Measurements from ENCODE around the gene KPNA6.
"Not testable (repeated sequence)": the region's sequence is repeated elsewhere in the genome, so short reads cannot be mapped to it uniquely, and the experiment has no call there.

The KPNA6 gene

DNA sequence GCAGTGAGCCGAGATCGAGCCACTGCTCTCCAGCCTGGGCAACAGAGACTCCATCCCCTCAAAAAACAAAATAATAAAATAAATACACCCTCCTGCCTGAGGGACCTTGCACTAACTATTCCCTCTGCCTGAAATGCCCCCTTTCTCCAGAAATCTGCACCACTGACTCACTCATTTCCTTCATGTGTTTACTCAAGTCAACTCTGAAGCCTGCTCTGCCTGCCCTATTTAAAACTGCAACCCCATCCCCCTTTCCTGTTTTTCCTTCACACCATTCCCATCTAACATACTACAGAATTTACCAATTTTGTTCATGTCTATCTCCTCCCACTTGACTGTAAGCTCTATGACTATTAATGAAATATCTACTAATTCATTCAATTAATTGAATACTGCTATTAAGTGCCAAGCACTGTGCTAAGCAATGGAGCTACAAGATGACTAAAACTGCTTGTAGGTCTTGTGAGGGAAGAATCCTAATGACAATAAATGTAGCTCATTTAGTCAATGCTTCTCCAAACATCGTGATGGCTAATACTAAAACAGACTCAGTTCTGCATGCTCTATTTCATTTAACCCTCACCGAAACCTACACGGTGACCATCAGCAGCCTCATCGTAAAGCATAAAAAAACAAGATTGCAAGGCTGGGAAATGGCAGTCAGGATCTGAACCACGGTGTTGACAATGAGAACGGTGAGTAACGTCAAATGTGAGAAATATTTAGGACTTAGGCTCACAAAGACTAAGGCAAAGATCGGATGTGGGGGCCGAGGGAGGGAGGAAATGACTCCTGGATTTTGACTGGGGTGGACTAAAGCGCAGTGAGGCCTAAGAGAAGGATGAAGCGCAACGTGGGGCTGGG is 35.9 kb upstream of the KPNA6 start:
- peak; percentile 49 for DNase-seq (ENCODE audit: low read depth)
- TF ChIP-seq, protein P1, sequence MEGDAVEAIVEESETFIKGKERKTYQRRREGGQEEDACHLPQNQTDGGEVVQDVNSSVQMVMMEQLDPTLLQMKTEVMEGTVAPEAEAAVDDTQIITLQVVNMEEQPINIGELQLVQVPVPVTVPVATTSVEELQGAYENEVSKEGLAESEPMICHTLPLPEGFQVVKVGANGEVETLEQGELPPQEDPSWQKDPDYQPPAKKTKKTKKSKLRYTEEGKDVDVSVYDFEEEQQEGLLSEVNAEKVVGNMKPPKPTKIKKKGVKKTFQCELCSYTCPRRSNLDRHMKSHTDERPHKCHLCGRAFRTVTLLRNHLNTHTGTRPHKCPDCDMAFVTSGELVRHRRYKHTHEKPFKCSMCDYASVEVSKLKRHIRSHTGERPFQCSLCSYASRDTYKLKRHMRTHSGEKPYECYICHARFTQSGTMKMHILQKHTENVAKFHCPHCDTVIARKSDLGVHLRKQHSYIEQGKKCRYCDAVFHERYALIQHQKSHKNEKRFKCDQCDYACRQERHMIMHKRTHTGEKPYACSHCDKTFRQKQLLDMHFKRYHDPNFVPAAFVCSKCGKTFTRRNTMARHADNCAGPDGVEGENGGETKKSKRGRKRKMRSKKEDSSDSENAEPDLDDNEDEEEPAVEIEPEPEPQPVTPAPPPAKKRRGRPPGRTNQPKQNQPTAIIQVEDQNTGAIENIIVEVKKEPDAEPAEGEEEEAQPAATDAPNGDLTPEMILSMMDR (conservative IDR thresholded peaks at IDR 0.05; ENCODE audit: low read length): no peak
- peak overlapping the region; percentile 92 for H3K4me3 ChIP-seq (ENCODE audit: low read length)

DNA sequence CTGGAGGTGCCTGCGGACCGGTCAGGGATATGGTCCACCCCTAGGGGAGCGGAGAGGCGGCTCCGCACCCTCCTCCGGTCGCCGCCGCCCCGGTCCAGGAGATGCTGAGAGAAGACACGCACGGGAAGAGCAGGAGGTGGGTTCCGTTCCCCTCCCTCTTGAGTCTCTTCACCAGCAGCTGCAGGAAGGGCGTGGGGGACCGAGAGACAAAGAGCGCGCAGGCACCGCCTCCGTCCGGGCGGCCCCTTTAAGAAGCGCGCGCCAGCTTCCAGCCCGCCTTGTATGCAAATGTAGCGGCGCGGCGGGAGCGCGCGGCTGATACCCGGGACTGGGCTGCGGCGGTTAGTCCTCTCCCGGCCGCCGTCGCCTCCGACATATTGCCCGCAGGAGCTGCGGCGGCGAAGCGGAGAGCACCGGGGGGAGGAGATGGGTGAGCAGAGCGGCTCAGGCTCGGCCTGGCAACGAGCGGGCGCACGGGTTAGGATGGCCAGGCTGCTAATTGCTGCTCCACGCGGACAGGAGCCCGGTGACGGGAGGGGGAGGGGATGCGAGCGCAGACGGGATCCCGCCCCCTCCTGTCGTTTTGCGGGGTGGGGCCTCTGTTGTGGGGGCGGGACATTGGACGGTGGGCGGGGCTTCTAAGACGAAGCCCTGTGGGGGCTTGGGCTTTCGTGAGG is 35.1 kb upstream of the KPNA6 start, which contains the start of gene TMEM39B:
Gene TMEM39B (plus strand): TSS at position 318 of the 677 bp plus-strand sequence. CDS start 109 bp downstream, at position 427.
- peak; percentile 93 for DNase-seq (ENCODE audit: low read depth)
- TF ChIP-seq, protein P1 (conservative IDR thresholded peaks at IDR 0.05; ENCODE audit: low read length): peak; percentile 18; the same call in 1 of the 2 replicates
- peak within 1 kb of the TSS; percentile 92 for H3K4me3 ChIP-seq (ENCODE audit: low read length)

DNA sequence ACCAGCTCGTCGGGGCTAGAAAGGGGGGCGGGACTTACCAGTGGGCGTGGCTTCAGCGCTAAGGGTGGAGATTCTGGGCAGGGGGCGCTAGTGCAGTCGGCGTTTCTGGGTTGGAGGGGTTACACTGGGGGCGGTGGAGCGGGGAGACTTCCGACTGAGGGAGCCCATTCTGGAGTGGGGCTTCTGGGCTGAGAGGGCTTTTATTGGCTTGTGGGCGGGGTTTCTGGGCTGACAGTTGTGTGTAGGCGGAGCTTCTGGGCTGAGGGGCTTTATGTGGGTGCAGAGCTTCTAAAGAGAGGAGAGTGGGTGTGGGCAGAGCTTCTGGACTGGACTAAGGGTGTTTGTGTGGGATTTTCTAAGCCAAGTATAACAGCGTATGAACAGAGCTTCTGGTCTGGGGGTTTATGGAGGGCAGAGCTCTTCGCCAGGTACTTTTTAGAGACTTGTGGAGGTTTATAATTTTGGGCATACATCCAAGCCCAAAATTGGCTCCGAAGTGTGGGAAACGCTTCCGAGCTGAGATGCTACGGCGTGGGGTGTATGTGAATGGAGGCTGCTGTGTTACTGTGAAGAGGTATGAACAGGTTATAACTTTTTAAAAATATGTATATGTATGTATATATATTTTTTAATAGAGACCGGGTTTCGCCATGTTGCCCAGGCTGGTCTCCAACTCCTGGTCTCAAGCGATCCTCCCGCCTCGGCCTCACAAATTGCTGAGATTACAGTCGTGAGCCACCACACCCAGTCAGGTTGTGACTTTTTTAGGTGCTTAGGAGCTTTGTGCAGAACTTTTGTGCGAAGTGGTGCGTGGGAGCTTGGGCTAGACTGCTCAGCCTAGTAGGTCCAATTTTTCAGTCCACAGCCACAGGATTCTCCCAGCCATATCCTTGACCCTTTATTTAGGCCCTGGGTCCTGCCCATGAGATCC is 34.3 kb upstream of the KPNA6 start:
- peak overlapping the region; percentile 92 for H3K4me3 ChIP-seq (ENCODE audit: low read length)
- TF ChIP-seq, protein P1 (conservative IDR thresholded peaks at IDR 0.05; ENCODE audit: low read length): peak; percentile 32
- DNase-seq (ENCODE audit: low read depth): no peak

DNA sequence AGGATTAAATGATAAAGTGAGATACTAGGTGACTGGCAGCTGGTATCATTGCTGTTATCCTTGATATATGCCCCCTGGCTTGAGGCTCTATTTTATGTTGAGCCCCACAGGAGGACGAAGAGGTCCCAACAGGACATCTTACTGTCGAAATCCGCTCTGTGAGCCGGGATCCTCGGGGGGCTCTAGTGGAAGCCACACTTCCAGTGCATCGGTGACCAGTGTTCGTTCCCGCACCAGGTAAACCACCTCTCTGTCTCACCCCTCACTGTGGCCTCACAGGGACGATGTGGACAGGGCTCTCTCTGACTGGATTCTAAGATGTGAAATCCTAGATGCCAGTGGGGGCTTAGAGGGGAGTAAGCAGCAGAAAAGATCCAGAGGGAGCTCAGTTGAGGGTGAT is 33.0 kb upstream of the KPNA6 start:
- TF ChIP-seq, protein P1 (conservative IDR thresholded peaks at IDR 0.05; ENCODE audit: low read length): no peak
- DNase-seq (ENCODE audit: low read depth): no peak
- no peak overlapping the region for H3K4me3 ChIP-seq (ENCODE audit: low read length)

DNA sequence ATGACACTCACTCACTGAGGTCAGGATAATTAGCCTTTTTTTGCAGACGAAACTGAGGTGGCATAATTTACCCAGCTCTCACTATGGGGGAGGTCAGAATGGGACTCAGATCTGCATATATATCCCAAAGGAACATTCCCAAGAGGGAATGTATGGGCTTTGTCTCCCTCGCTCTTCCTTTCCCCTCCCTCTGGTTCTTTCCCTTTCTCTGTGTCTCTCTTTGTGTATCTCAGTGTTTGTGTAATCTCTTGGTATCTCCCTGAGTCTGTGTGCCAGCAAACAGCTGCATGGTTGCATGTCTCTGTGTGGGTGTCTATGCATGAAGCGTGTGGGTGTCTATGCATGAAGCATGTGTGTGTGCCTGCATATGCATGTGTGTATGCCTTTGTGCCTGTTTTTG is 30.4 kb upstream of the KPNA6 start:
- DNase-seq (ENCODE audit: low read depth): no peak
- TF ChIP-seq, protein P1 (conservative IDR thresholded peaks at IDR 0.05; ENCODE audit: low read length): no peak
- H3K4me3 ChIP-seq (ENCODE audit: low read length): no peak overlapping the region

DNA sequence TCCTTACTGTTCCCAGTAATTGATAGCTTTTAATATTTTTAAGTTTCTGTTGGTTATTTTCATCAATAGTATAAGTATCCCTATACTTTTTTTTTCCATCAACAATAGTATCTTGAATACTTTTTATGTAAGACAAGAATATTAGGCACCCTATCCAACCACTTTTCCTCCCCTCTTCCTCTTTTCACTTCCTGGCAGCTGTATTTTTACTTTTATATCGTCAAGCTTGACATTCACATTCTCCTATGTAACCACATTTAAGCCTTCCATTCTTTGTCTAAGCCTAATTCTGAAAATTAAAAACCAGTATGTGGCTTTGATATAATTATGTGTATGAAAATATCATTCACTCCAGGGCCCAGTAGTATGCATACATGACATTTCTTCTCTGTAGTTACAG is 25.8 kb upstream of the KPNA6 start:
- TF ChIP-seq, protein P1 (conservative IDR thresholded peaks at IDR 0.05; ENCODE audit: low read length): no peak
- DNase-seq (ENCODE audit: low read depth): no peak
- no peak overlapping the region for H3K4me3 ChIP-seq (ENCODE audit: low read length)

DNA sequence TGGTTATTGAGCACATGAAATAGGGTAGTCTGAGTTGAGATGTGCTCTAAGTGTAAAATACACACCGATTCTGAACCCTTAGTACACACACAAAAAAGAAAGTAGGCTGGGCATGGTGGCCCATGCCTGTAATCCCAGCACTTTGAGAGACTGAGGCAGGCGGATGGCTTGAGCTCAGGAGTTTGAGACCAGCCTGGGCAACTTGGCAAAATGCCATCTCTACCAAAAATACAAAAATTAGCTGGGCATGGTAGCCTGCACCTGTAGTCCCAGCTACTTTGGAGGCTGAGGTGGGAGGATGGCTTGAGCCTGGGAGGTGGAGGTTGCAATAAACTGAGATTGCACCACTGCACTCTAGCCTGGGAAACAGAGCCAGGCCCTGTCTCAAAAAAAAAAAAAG is 21.5 kb upstream of the KPNA6 start:
- DNase-seq (ENCODE audit: low read depth); H3K4me3 ChIP-seq (ENCODE audit: low read length): not testable (repeated sequence)
